PC-3 (cell line): Measurements from ENCODE around the gene POM121L2. TPM values are rescaled to one million over a fixed set of nuclear protein-coding genes. Genes with fewer than 3 reads are reported as not detected.

Experiments
- ATAC-seq: fragments of 200-7000 bp; cut with Tn5 transposase; 2 replicates; pipeline ENCODE4 v1.9.1; 2020; ENCODE audit warnings: mild to moderate bottlenecking, moderate library complexity
- BruUV-seq: library from RNA; stranded (reverse); fragments of 400-500 nt; replicated peaks from 2 replicates; lab custom pipeline; 2021; lab: Mats Ljungman, UMichigan
- CTCF ChIA-PET: fragments of 300-600 bp; sonication (Branson Sonifier 250); formaldehyde crosslinking; loops from one replicate; lab custom pipeline; 2022; ENCODE audit warnings: antibody characterized with exemption; lab: Charles Lee
- POLR2A ChIA-PET: fragments of 300-600 bp; sonication (Branson Sonifier 250); formaldehyde crosslinking; loops from one replicate; lab custom pipeline; 2022; ENCODE audit warnings: antibody characterized with exemption; ENCODE audit not compliant: unreplicated experiment; lab: Charles Lee
- DNase-seq: peaks from one replicate; pipeline ENCODE4 v3.0.0-alpha.2; 2015
- H2AFZ ChIP-seq: fragments of 300-600 bp; sonication (generic); 2 replicates; pipeline ENCODE4 v1.6.0; 2016; ENCODE audit warnings: antibody characterized with exemption, low read length
- H3F3A ChIP-seq: fragments of 300-600 bp; sonication (generic); one replicate; pipeline ENCODE4 v1.6.0; 2017; ENCODE audit warnings: antibody characterized with exemption, low read length, control low read depth, mild to moderate bottlenecking; ENCODE audit not compliant: unreplicated experiment
- H3K27ac ChIP-seq: fragments of 300-600 bp; sonication (generic); 2 replicates; pipeline ENCODE4 v1.5.1; 2016; ENCODE audit warnings: mild to moderate bottlenecking, low read length
- H3K27me3 ChIP-seq: fragments of 300-600 bp; sonication (generic); 2 replicates; pipeline ENCODE4 v1.6.1; 2016; ENCODE audit warnings: low read length, mixed read lengths
- H3K36me3 ChIP-seq: fragments of 300-600 bp; sonication (generic); 2 replicates; pipeline ENCODE4 v1.6.1; 2016; ENCODE audit warnings: low read depth, mixed run types, low read length, mixed read lengths
- H3K4me1 ChIP-seq: fragments of 300-600 bp; sonication (generic); 2 replicates; pipeline ENCODE4 v1.5.1; 2016; ENCODE audit warnings: low read length; ENCODE audit not compliant: insufficient read depth
- H3K4me2 ChIP-seq: fragments of 300-600 bp; sonication (generic); 2 replicates; pipeline ENCODE4 v1.6.0; 2016; ENCODE audit warnings: low read length
- H3K4me3 ChIP-seq: fragments of 300-600 bp; sonication (generic); 2 replicates; pipeline ENCODE4 v1.5.1; 2016; ENCODE audit warnings: mild to moderate bottlenecking, low read length, mixed read lengths
- H3K79me2 ChIP-seq: fragments of 300-600 bp; sonication (generic); 2 replicates; pipeline ENCODE4 v1.6.1; 2017; ENCODE audit warnings: low read length, mixed read lengths
- H3K9ac ChIP-seq: fragments of 300-600 bp; sonication (generic); 2 replicates; pipeline ENCODE4 v1.6.0; 2016; ENCODE audit warnings: mild to moderate bottlenecking, low read length
- H3K9me2 ChIP-seq: fragments of 300-600 bp; sonication (generic); replicated peaks from 2 replicates; pipeline ENCODE4 v1.6.1; 2016; ENCODE audit warnings: mixed run types, low read length, mixed read lengths
- H3K9me3 ChIP-seq: fragments of 300-600 bp; sonication (generic); 2 replicates; pipeline ENCODE4 v1.6.1; 2016; ENCODE audit warnings: low read length, mixed read lengths
- H4K20me1 ChIP-seq: fragments of 300-600 bp; sonication (generic); 2 replicates; pipeline ENCODE4 v1.6.1; 2016; ENCODE audit warnings: low read length, mixed read lengths
- CTCF ChIP-seq: fragments of 300-600 bp; sonication (generic); conservative IDR thresholded peaks from 2 replicates; pipeline ENCODE4 v1.5.1; 2017; ENCODE audit warnings: antibody characterized with exemption, low read depth, mild to moderate bottlenecking, low read length
- EZH2 ChIP-seq: fragments of 300-600 bp; sonication (generic); IDR thresholded peaks from one replicate; pipeline ENCODE4 v1.6.1; 2017; ENCODE audit warnings: antibody characterized with exemption, mild to moderate bottlenecking, low read length; ENCODE audit not compliant: unreplicated experiment
- EZH2phosphoT487 ChIP-seq: fragments of 300-600 bp; sonication (generic); IDR thresholded peaks from 2 replicates; pipeline ENCODE4 v1.6.1; 2018; ENCODE audit warnings: mild to moderate bottlenecking, antibody characterized with exemption, low read length, borderline replicate concordance
- intact Hi-C: fragments of 100-400 bp; cut with micrococcal nuclease; formaldehyde crosslinking; loops from 2 replicates; pipeline ENCODE4 v1.9.0; 2023
- total RNA-seq: library from RNA; depleted of rRNA; stranded (reverse); fragments of >200 nt; gene quantifications from 2 replicates; pipeline ENCODE4 v1.2.3, GENCODE V29; 2014

The POM121L2 gene
- total RNA-seq, 1 experiment from 2014 or later: not detected

DNA sequence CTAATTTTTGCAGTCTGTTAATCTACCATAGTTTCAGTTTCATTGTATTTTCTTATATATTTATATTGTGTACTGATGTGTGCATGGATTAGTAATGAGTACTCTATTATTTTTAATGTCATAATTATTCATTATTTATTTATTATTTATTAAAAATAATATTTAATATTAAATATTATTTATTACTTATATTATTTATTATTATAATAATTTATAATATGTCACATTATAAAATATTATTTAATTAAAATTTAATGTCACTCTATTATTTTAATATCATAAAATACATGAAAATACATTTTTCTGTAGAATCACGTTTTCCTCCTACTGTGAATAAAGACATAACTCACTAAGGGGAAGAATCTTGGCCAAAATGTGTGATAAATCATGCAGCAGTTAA lies 30.5 kb downstream of the POM121L2 start:
- H2AFZ ChIP-seq: no peak overlapping the region
- intact Hi-C loops: no loop called here

GRCh38 chr6:27281105-27281539 lies 31.0 kb downstream of the POM121L2 start:
- Histone ChIP-seq H3K4me1 (peaks cover 3% of the 10 kb centered on the region), H3F3A (no peaks in the 10 kb centered on the region), H3K9me3 (no peaks in the 10 kb centered on the region), H3K27me3 (no peaks in the 10 kb centered on the region), H3K4me2 (peak overlapping the region; percentile 83), H3K9me2 (no peaks in the 10 kb centered on the region), H4K20me1 (no peaks in the 10 kb centered on the region), H3K4me3 (peak overlapping the region; percentile 75), H3K9ac (no peak overlapping the region), H3K79me2 (no peaks in the 10 kb centered on the region), H3K36me3 (no peaks in the 10 kb centered on the region), H3K27ac (no peak overlapping the region), H2AFZ (peak overlapping the region; percentile 76)
- intact Hi-C loops: no loop called here
- TF ChIP-seq EZH2 (no peak), CTCF (no peak), EZH2phosphoT487 (no peak)
- ChIA-PET CTCF (no interaction called here), POLR2A (no interaction called here)
- BruUV-seq: no TSS peak
- DNase-seq (no peak), ATAC-seq (no peak)

More for the DNA sequence above, 30.5 kb downstream of the POM121L2 start:
- no peak for TF ChIP-seq EZH2phosphoT487
- TF ChIP-seq CTCF: no peak
- TF ChIP-seq EZH2: no peak
- peak overlapping the region; percentile 83; the same call in 1 of the 2 replicates for H3K4me2 ChIP-seq
- H3K9ac ChIP-seq: no peak overlapping the region
- ATAC-seq (no peak), DNase-seq (no peak)
- H3K27me3 ChIP-seq: no peaks in the 10 kb centered on the region
- H3F3A ChIP-seq: no peaks in the 10 kb centered on the region
- POLR2A ChIA-PET: no interaction called here
- no peaks in the 10 kb centered on the region for H4K20me1 ChIP-seq
- no peaks in the 10 kb centered on the region for H3K9me2 ChIP-seq
- H3K4me3 ChIP-seq: no peak overlapping the region
- BruUV-seq: no TSS peak
- H3K27ac ChIP-seq: no peak overlapping the region
- H3K4me1 ChIP-seq: peaks cover 7% of the 10 kb centered on the region
- no peaks in the 10 kb centered on the region for H3K36me3 ChIP-seq
- no peaks in the 10 kb centered on the region for H3K79me2 ChIP-seq
- CTCF ChIA-PET: no interaction called here
- H3K9me3 ChIP-seq: no peaks in the 10 kb centered on the region

GRCh38 chr6:27280540-27281000 lies 31.5 kb downstream of the POM121L2 start:
- Histone ChIP-seq H3K27me3 (no peaks in the 10 kb centered on the region), H3K79me2 (no peaks in the 10 kb centered on the region), H3K36me3 (no peaks in the 10 kb centered on the region), H3K9me2 (no peaks in the 10 kb centered on the region), H3K4me3 (peak overlapping the region; percentile 75), H3F3A (no peaks in the 10 kb centered on the region), H3K9ac (peak overlapping the region; percentile 25; the same call in 1 of the 2 replicates), H2AFZ (peak overlapping the region; percentile 76), H4K20me1 (no peaks in the 10 kb centered on the region), H3K4me1 (no peaks in the 10 kb centered on the region; the same call in 1 of the 2 replicates), H3K9me3 (no peaks in the 10 kb centered on the region), H3K27ac (no peak overlapping the region), H3K4me2 (peak overlapping the region; percentile 83)
- ChIA-PET CTCF (no interaction called here), POLR2A (no interaction called here)
- no TSS peak for BruUV-seq
- no peak for TF ChIP-seq EZH2phosphoT487
- TF ChIP-seq CTCF: no peak
- no peak for TF ChIP-seq EZH2
- intact Hi-C loops: no loop called here
- DNase-seq: no peak
- no peak; the same call in 1 of the 2 replicates for ATAC-seq
